ENCODE data around the gene KRTAP19-3. TPM values are rescaled to one million over a fixed set of nuclear protein-coding genes. Genes with fewer than 3 reads are reported as not detected.
"Not testable (repeated sequence)": the region's sequence is repeated elsewhere in the genome, so short reads cannot be mapped to it uniquely, and the experiment has no call there.

Gene KRTAP19-3
- total and polyA plus RNA-seq, 2 of the 8 experiments (the other 6 are each of a cell fraction or from before 2014, with no cell fraction given), result not detected

DNA sequence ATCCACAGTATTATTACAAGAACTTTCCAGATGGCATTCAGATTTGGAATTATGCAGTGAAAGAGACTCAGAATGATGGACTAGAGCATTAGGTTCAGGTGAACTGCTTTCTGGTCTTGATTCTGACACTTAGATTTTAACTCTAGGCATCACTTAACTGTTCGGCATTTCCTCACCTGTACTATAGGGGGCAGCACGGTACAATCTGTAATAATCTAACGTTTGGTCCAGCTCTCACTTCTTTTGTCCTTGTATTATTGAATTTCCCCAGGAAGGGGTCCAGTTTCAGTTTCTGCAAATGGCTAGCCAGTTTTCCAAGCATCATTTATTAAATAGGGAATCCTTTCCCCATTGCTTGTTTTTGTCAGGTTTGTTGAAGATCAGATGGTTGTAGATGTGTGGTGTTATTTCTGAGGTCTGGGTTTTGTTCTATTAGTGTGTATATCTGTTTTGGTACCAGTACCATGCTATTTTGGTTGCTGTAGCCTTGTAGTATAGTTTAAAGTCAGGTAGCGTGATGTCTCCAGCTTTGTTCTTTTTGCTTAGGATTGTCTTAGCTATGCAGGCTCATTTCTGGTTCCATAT is 13.9 kb upstream of the KRTAP19-3 start:
- H3K4me3 ChIP-seq (ENCODE audit: extremely low read depth in 1 of 4, insufficient read depth in 2 of 4, low read depth in 3 of 4, low read length in 4 of 4); H3K36me3 ChIP-seq (ENCODE audit: control insufficient read depth in 2 of 4, insufficient read depth in 4 of 4, low read length in 3 of 4); H3K79me2 ChIP-seq (ENCODE audit: control insufficient read depth in 1 of 2, insufficient read depth in 2 of 2, low read length in 2 of 2); H3K27ac ChIP-seq (ENCODE audit: low read depth, low read length); H3K9ac ChIP-seq (replicated peaks in 1 of 4; ENCODE audit: extremely low read depth in 1 of 4, low read depth in 3 of 4, low read length in 3 of 4); H2AK5ac ChIP-seq (ENCODE audit: low read depth, low read length); H2AFZ ChIP-seq (ENCODE audit: low read length); FAIRE-seq; H2BK5ac ChIP-seq (ENCODE audit: low read depth, low read length); H3K27me3 ChIP-seq (replicated peaks in 1 of 4; ENCODE audit: control insufficient read depth in 3 of 4, extremely low read depth in 1 of 4, insufficient read depth in 3 of 4, low read length in 3 of 4); H3K9me3 ChIP-seq (ENCODE audit: insufficient read depth in 2 of 2, low read depth in 1 of 2, low read length in 1 of 2); H4K8ac ChIP-seq (ENCODE audit: extremely low read depth, insufficient read depth, low read length); H3K4ac ChIP-seq (replicated peaks; ENCODE audit: insufficient read length, low read depth, low read length); H2BK12ac ChIP-seq (ENCODE audit: low read depth, low read length); H3K23ac ChIP-seq (ENCODE audit: insufficient read length); H4K20me1 ChIP-seq (replicated peaks in 1 of 2; ENCODE audit: control insufficient read depth in 1 of 2, insufficient read depth in 2 of 2, low read length in 2 of 2); H3K56ac ChIP-seq (replicated peaks; ENCODE audit: insufficient read length, low read depth, low read length); H4K91ac ChIP-seq (replicated peaks; ENCODE audit: insufficient read length, low read length); H4K5ac ChIP-seq (ENCODE audit: insufficient read length, low read depth, low read length); H2BK20ac ChIP-seq (ENCODE audit: low read length); H3K14ac ChIP-seq (ENCODE audit: insufficient read length); H3K4me1 ChIP-seq (replicated peaks in 1 of 4; ENCODE audit: control insufficient read depth in 3 of 4, insufficient read depth in 4 of 4, low read length in 3 of 4); H3K79me1 ChIP-seq (ENCODE audit: low read depth, low read length); H2BK120ac ChIP-seq (replicated peaks; ENCODE audit: low read depth, low read length); H3K4me2 ChIP-seq (ENCODE audit: insufficient read depth in 1 of 2, low read depth in 2 of 2, low read length in 2 of 2); H2BK15ac ChIP-seq (ENCODE audit: low read length); H3K18ac ChIP-seq (ENCODE audit: extremely low read depth, low read length); H3K23me2 ChIP-seq (ENCODE audit: low read depth, low read length); POLR2A ChIA-PET (ENCODE audit: partially characterized antibody): not testable (repeated sequence)
- peak; percentile 72 to 77 for TF ChIP-seq RAD21 (IDR thresholded peaks at IDR 0.05 in 1 of 2, conservative IDR thresholded peaks at IDR 0.05 in 1 of 2; ENCODE audit: low read depth in 2 of 2, low read length in 2 of 2)
- TF ChIP-seq, protein P1, sequence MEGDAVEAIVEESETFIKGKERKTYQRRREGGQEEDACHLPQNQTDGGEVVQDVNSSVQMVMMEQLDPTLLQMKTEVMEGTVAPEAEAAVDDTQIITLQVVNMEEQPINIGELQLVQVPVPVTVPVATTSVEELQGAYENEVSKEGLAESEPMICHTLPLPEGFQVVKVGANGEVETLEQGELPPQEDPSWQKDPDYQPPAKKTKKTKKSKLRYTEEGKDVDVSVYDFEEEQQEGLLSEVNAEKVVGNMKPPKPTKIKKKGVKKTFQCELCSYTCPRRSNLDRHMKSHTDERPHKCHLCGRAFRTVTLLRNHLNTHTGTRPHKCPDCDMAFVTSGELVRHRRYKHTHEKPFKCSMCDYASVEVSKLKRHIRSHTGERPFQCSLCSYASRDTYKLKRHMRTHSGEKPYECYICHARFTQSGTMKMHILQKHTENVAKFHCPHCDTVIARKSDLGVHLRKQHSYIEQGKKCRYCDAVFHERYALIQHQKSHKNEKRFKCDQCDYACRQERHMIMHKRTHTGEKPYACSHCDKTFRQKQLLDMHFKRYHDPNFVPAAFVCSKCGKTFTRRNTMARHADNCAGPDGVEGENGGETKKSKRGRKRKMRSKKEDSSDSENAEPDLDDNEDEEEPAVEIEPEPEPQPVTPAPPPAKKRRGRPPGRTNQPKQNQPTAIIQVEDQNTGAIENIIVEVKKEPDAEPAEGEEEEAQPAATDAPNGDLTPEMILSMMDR (IDR thresholded peaks at IDR 0.05; ENCODE audit: control extremely low read depth in 1 of 3, insufficient read depth in 1 of 3, low read depth in 1 of 3, low read length in 3 of 3), result peak in 2 of 3 experiments; percentile 61 to 75; a peak in 3 of 4 replicates
- WGBS, 2 experiments (ENCODE audit: extremely low coverage in 1 of 2, insufficient coverage in 1 of 2, insufficient read length in 1 of 2, insufficient replicate concordance in 2 of 2, low coverage in 1 of 2, low lambda C conversion rate in 2 of 2, missing lambda C conversion rate in 1 of 2), result 30% methylated on average over 4 of the region's 4 CpGs; no CpG with 5 or more reads in 1 of the 2 experiments
- CTCF ChIA-PET (ENCODE audit: partially characterized antibody), result interaction anchor here (0.5 to 3.8 kb wide), 34 partner anchors 8 to 1053 kb away, joined by 3 to 21 read pairs (median 3); partner anchors contain the start of genes KRTAP19-1, KRTAP19-3, KRTAP19-4 and KRTAP6-2
- DNase-seq (ENCODE audit: low read depth in 1 of 2, low spot score in 2 of 2), result peak in 1 of 2 experiments; percentile 50

Measured in H1 (cell line).